Lower leg skin (tissue), 4 donors: ENCODE data around the gene POU2AF1. TPM values are rescaled to one million over a fixed set of nuclear protein-coding genes. Genes with fewer than 3 reads are reported as not detected.
A peak's percentile ranks its signal among the peaks of the same experiment; 100 is the strongest.

ENCODE experiments used
- DNase-seq, 2 donors: peaks; one replicate each; pipeline ENCODE4 v3.0.0-alpha.2; 2019; ENCODE audit warnings: low spot score in 2 of 2
- H3K4me3 ChIP-seq: fragments of 200-600 bp; sonication (generic); 2 replicates; pipeline ENCODE4 v1.5.1; 2017; ENCODE audit warnings: mild to moderate bottlenecking, low read depth; ENCODE audit not compliant: poor library complexity, severe bottlenecking
- POLR2A ChIP-seq, 2 donors: fragments of 450-650 bp; IDR thresholded peaks; one replicate each; pipeline ENCODE4 v1.6.1; 2016 to 2017; ENCODE audit warnings: antibody characterized with exemption in 2 of 2, mild to moderate bottlenecking in 1 of 2, moderate library complexity in 1 of 2
- WGBS, 2 donors: methylation state at CpG; one replicate each; pipeline ENCODE4 v1.1.5; 2018; 5-methylcytosine and 5-hydroxymethylcytosine counted together
- intact Hi-C: fragments of 100-400 bp; cut with DNase I; formaldehyde crosslinking; loops from one replicate; pipeline ENCODE4 v1.15.0; 2023; ENCODE audit warnings: low total_unique reads
- total RNA-seq, 4 donors: library from RNA; depleted of rRNA; stranded (reverse); fragments of >200 nt; gene quantifications; one replicate each; pipeline ENCODE4 v1.1.0, GENCODE V29; 2016
- TF ChIP-seq, protein P1 (sequence below), 3 donors: fragments of 450-650 bp; IDR thresholded peaks; one replicate each; pipeline ENCODE4 v1.5.1; 2016; ENCODE audit warnings: antibody characterized with exemption in 3 of 3, mild to moderate bottlenecking in 3 of 3, moderate library complexity in 2 of 3

POU2AF1 gene, protein sequence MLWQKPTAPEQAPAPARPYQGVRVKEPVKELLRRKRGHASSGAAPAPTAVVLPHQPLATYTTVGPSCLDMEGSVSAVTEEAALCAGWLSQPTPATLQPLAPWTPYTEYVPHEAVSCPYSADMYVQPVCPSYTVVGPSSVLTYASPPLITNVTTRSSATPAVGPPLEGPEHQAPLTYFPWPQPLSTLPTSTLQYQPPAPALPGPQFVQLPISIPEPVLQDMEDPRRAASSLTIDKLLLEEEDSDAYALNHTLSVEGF
- under 1 TPM in 1 of 4 donors, not detected in 3; 0.13 TPM for total RNA-seq

DNA sequence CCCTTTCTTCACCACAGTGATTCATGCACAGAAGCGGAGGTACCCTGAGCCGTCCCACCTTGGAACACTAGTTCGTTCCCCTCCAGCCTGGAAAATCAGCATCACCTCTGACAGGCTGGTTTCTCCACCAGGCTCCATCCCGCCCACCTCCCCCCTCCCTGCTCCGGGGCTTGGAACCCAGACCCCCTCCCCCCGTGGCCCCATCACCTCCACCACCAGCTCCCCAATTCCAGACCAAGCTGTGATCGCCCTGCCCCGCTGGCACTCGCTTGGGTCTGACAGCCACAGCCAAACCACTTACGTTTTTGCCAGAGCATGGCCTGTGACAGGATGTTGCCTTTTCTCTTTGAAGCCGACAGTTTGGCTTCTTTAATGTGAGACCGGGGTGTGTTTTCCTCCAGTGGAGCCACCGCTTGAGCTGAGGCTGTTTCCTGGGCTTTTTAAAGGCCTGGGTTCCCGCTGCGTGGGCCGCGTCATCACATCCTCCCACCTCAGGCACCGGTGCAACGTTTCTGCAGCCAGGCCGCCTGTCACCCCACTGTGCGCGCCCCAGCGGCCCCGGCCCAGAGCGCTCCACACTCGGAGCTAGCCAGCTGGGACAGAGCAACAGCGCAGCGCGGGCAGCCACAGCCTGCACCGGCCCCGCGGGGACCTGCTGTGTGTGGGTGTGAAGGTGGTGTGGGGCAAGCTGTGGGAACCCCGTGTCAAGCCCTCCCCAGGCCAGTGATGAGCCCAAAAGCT lies at the start of gene POU2AF1:
TSS of gene POU2AF1 (minus strand) at position 415 of the 741 bp plus-strand sequence. CDS start at position 317, 98 bp downstream.
- intact Hi-C loops: no loop called here
- no peak within 1 kb of the TSS for H3K4me3 ChIP-seq
- peak in 1 of 2 donors; percentile 32 for DNase-seq
- TF ChIP-seq, protein P1, sequence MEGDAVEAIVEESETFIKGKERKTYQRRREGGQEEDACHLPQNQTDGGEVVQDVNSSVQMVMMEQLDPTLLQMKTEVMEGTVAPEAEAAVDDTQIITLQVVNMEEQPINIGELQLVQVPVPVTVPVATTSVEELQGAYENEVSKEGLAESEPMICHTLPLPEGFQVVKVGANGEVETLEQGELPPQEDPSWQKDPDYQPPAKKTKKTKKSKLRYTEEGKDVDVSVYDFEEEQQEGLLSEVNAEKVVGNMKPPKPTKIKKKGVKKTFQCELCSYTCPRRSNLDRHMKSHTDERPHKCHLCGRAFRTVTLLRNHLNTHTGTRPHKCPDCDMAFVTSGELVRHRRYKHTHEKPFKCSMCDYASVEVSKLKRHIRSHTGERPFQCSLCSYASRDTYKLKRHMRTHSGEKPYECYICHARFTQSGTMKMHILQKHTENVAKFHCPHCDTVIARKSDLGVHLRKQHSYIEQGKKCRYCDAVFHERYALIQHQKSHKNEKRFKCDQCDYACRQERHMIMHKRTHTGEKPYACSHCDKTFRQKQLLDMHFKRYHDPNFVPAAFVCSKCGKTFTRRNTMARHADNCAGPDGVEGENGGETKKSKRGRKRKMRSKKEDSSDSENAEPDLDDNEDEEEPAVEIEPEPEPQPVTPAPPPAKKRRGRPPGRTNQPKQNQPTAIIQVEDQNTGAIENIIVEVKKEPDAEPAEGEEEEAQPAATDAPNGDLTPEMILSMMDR (IDR thresholded peaks at IDR 0.05): no peak
- no peak for TF ChIP-seq POLR2A (IDR thresholded peaks at IDR 0.05)
- 15 to 35% methylated on average over 32 to 33 of the region's 33 CpGs for WGBS, 2 donors

DNA sequence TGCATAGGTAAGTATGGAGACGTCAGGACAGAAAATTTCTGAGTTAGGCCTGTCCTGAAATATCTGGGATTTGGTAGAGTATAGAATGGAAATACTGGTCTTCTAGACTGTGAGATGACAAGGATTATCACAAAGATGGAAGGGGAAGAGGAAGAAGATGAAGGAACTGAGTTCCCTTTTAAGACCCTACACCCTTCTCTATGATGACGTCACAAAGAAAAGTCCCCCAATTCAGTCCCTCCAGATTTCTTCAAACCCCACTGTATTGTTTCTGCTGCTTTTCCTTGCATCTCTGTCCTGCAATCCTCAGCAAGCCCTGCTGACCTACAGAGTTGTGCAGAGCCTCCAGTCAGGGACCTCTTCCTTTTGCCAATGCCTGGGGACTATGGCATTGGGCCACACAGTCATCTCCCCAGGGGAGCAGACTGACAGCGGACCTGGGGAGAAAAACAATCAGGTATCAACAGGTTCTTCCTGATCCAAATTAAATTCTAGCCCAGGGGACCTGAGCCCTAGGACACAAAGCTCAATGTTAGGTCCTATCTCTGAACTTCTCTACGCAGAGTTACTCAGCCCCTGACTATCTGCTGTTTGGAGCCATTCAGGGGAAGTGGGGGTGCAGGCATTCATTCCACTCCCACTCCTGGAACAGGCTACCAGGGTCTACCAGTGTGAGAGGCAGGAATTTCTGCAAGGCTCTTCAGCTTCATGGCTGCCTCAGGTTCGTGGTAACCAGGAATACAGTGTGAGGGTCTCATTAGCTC lies 49.2 kb upstream of the POU2AF1 start:
- TF ChIP-seq, protein P1 (IDR thresholded peaks at IDR 0.05): no peak
- TF ChIP-seq POLR2A (IDR thresholded peaks at IDR 0.05): no peak
- DNase-seq: peak in 1 of 2 donors; percentile 64
- intact Hi-C loops: loop anchor here (5.0 kb wide), 1 partner anchor 146 kb away; no protein-coding TSS in a partner anchor
- 78 to 82% methylated on average over 5 of the region's 5 CpGs for WGBS, 2 donors
- no peak overlapping the region for H3K4me3 ChIP-seq

GRCh38 chr11:111427471-111427912 lies 48.4 kb upstream of the POU2AF1 start:
- TF ChIP-seq, protein P1 (IDR thresholded peaks at IDR 0.05): no peak
- no peak for TF ChIP-seq POLR2A (IDR thresholded peaks at IDR 0.05)
- intact Hi-C loops: loop anchor here (5.0 kb wide), 1 partner anchor 145 kb away; no protein-coding TSS in a partner anchor
- no peak overlapping the region for H3K4me3 ChIP-seq
- 41 to 44% methylated on average over 4 of the region's 4 CpGs for WGBS, 2 donors
- peak in 1 of 2 donors; percentile 54 for DNase-seq

- TF ChIP-seq, protein P1 (IDR thresholded peaks at IDR 0.05): no peak
- no peak for TF ChIP-seq POLR2A (IDR thresholded peaks at IDR 0.05)
- WGBS, 2 donors: 51 to 64% methylated on average over 6 of the region's 6 CpGs
- intact Hi-C loops: loop anchor here (5.0 kb wide), 1 partner anchor 144 kb away; no protein-coding TSS in a partner anchor
- DNase-seq: peak; percentile 48 to 85
- no peak overlapping the region for H3K4me3 ChIP-seq
These were observed 47.5 kb upstream of the POU2AF1 start for GRCh38 chr11:111426617-111427016.

GRCh38 chr11:111423250-111423615 lies 44.2 kb upstream of the POU2AF1 start:
- DNase-seq: no peak
- intact Hi-C loops: no loop called here
- H3K4me3 ChIP-seq: no peak overlapping the region
- 68 to 79% methylated on average over 1 of the region's 1 CpG for WGBS, 2 donors
- TF ChIP-seq, protein P1 (IDR thresholded peaks at IDR 0.05): no peak
- TF ChIP-seq POLR2A (IDR thresholded peaks at IDR 0.05): no peak
